ACC112 (cell line): Measurements from ENCODE around the gene MYCBP2.
A peak's percentile ranks its signal among the peaks of the same experiment; 100 is the strongest.

Experiments
- H2AFZ ChIP-seq: fragments of 200-600 bp; sonication (generic); one replicate; pipeline ENCODE4 v1.6.0; 2017; ENCODE audit warnings: antibody characterized with exemption, low read length; ENCODE audit not compliant: unreplicated experiment
- H3K27ac ChIP-seq: fragments of 200-600 bp; sonication (generic); 2 replicates; pipeline ENCODE4 v1.5.1; 2014; ENCODE audit warnings: low read depth, mild to moderate bottlenecking, antibody characterized with exemption, low read length, moderate library complexity
- H3K27me3 ChIP-seq: fragments of 200-600 bp; sonication (generic); 2 replicates; pipeline ENCODE4 v1.6.1; 2014; ENCODE audit warnings: mild to moderate bottlenecking, antibody characterized with exemption, low read length, moderate library complexity, mixed read lengths; ENCODE audit not compliant: insufficient read depth
- H3K36me3 ChIP-seq: fragments of 200-600 bp; sonication (generic); 2 replicates; pipeline ENCODE4 v1.6.1; 2016; ENCODE audit warnings: mild to moderate bottlenecking, antibody characterized with exemption, low read length, moderate library complexity, mixed read lengths; ENCODE audit not compliant: insufficient read depth
- H3K4me1 ChIP-seq: fragments of 200-600 bp; sonication (generic); one replicate; pipeline ENCODE4 v1.6.1; 2016; ENCODE audit warnings: low read length, mixed read lengths; ENCODE audit not compliant: insufficient read depth, unreplicated experiment, control insufficient read depth
- H3K4me3 ChIP-seq: fragments of 200-600 bp; sonication (generic); 2 replicates; pipeline ENCODE4 v1.5.1; 2014; ENCODE audit warnings: mild to moderate bottlenecking, low read depth, low read length
- H3K79me2 ChIP-seq: fragments of 200-600 bp; sonication (generic); one replicate; pipeline ENCODE4 v1.6.0; 2016; ENCODE audit warnings: low read length; ENCODE audit not compliant: control insufficient read depth, unreplicated experiment, insufficient read depth

The MYCBP2 gene

DNA sequence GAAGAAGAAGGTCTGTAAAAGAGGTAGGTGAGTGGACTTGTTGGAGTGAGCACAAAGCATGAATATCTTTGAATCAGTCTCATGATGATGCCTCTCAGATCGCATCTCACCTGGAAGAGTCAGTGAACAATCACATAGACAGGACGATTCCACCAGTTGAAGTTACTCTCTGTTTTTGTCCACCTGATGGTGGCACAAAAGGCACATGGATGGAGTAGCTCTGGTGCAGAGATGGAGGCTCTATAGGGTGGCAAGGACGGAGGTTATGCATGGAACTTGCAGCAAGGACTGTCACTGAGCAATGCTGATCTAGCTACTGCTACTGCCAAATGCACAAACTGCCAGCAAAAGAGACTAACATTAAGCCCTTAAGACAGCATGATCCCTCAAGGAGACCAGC, 10.3 kb upstream of the MYCBP2 start:
- H3K79me2 ChIP-seq, result no peaks in the 10 kb centered on the region
- H3K27ac ChIP-seq, result no peak overlapping the region
- no peak overlapping the region for H2AFZ ChIP-seq
- peaks cover 12% of the 10 kb centered on the region for H3K27me3 ChIP-seq
- H3K36me3 ChIP-seq, result no peaks in the 10 kb centered on the region
- H3K4me3 ChIP-seq, result no peak overlapping the region
- H3K4me1 ChIP-seq, result no peaks in the 10 kb centered on the region

DNA sequence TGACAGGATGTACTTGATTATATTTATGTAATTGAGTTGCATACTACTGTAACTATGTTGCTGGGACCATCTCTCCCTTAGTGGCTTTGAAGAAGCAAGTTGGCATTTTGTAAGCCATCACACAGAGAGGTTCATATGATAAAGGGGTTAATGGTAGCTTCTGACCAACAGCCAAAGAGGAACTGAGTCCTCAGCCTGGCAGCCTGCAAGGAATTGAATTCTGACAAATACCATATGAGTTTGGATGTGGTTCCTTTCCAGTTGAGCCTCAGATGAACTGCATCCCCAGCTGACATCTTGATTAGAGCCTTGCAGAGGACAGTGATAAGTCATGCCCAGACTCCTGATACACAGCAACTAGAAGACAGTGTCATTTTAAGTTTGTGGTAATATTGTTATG, 8.6 kb upstream of the MYCBP2 start:
- H3K4me1 ChIP-seq, result no peaks in the 10 kb centered on the region
- no peak overlapping the region for H3K4me3 ChIP-seq
- H3K36me3 ChIP-seq, result no peaks in the 10 kb centered on the region
- H2AFZ ChIP-seq, result no peak overlapping the region
- H3K27ac ChIP-seq, result no peak overlapping the region
- no peaks in the 10 kb centered on the region for H3K79me2 ChIP-seq
- peaks cover 12% of the 10 kb centered on the region for H3K27me3 ChIP-seq

DNA sequence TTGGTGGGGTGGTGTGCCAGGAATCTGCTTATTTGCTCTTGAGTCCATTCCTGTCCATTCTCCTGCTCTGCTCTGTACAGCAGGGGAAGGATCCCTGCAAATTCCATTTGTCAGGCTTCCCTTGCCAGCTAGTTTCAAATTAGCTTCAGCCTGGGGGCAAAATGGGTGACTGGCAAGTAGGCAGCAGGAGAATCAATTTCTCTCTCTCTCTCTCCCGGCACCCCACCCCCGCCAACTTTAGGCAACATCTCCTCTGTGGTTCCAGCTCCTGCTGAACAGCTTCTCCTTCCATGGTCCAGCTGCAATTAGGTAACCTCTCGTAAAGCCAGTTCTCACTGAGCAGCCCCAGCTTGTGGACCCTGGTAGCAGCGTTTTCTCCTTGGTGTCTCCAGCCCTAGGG, 6.7 kb upstream of the MYCBP2 start:
- H3K27ac ChIP-seq, result no peak overlapping the region
- no peaks in the 10 kb centered on the region for H3K79me2 ChIP-seq
- H3K4me3 ChIP-seq, result no peak overlapping the region
- H3K27me3 ChIP-seq, result peaks cover 6% of the 10 kb centered on the region
- no peaks in the 10 kb centered on the region for H3K4me1 ChIP-seq
- no peak overlapping the region for H2AFZ ChIP-seq
- no peaks in the 10 kb centered on the region for H3K36me3 ChIP-seq

DNA sequence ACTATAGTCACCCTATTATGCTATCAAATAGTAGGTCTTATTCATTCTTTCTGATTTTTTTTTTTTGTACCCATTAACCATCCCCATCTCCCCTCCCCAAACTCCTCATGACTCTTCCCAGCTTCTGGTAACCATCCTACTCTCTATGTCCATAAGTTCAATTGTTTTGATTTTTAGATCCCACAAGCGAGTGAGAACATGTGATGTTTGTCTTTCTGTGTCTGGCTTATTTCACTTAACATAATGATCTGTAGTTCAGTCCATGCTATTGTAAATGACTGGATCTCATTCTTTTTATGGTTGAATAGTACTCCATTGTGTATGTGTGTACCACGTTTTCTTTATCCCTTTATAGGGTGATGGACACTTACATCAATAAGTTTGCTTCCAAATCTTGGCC, 4.5 kb upstream of the MYCBP2 start:
- H3K4me3 ChIP-seq, result no peak overlapping the region
- no peak overlapping the region for H2AFZ ChIP-seq
- 0 out of 2 replicates have a peak, but pooled peaks cover 3% of the 10 kb centered on the region for H3K27me3 ChIP-seq
- no peak overlapping the region for H3K27ac ChIP-seq
- H3K4me1 ChIP-seq, result no peaks in the 10 kb centered on the region
- H3K79me2 ChIP-seq, result peaks cover 4% of the 10 kb centered on the region
- H3K36me3 ChIP-seq, result no peaks in the 10 kb centered on the region

DNA sequence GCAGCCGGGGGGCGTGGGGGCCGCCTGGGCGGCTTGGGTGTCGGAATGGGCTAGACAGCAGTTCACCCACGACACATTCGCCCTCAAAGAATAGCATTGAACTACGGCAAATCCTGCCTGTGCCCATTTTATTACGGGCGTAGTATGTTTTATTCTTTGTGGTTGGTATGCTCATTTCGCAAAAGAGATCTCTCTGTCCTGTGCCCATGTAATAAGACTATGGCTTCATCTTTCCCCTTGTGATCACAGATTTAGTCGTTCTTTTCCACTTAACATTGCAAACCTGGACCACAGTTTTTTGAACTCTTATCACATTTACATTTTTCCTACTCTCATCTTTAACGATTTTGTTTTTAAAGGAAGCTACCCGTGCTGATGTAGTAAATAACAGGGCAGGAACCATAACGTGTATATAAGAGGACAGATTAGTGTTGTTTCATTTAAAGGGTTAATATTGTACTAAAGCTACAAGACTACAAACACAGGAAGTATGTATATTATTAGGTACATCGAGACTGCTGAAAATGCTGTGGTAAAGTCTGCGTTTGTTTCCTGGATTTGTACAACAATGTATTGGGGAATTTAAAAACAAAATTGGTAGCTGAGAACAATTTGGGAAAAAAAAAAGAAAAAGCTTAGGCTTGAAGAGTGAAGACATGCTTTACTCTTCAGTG, 3.2 kb upstream of the MYCBP2 start:
- no peaks in the 10 kb centered on the region for H3K36me3 ChIP-seq
- H3K4me1 ChIP-seq, result no peaks in the 10 kb centered on the region
- H3K79me2 ChIP-seq, result peaks cover 18% of the 10 kb centered on the region
- H3K27me3 ChIP-seq, result no peaks in the 10 kb centered on the region
- H2AFZ ChIP-seq, result peak overlapping the region; percentile 96
- peak overlapping the region; percentile 83 for H3K4me3 ChIP-seq
- peak overlapping the region; percentile 47 for H3K27ac ChIP-seq

DNA sequence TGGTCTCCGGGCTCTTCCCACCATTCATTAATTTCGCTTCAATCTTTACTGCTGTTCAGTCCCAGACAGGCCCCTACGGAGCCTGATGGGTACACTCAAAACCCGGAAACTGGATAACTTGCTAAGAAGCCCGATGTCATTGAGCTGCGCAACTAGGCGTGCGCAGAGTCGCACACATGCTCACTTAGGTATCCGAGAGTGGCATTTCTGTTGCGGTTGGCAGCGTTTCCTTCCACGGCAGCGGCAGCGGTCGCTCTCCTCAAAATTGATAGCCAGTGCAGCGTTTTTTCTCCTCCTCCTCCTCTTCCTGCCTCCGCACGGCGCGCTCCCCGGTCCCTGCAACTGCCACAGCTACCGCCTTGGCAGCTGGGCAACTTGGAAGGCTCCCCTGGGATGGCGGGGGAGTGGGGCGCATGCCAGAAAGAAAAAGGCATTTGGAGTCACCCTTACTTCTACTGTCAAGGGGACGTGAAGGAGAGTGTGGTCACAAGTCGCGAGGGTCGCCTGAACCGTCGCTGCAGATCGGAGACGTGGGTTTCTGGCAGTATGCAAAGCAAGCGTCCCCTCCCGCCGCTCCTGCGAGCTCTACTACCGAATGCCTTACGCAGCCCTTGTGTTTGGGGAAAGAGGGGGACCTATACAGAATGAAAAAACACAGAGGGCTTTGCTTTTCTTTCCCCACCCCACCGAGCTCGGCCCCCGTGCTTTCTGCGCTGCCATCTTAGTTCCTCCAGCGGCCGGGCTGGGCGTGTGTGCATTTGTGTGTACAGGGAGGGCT, 2.4 kb upstream of the MYCBP2 start:
- H3K79me2 ChIP-seq, result peaks cover 25% of the 10 kb centered on the region
- peaks cover 3% of the 10 kb centered on the region for H3K4me1 ChIP-seq
- H3K27me3 ChIP-seq, result no peaks in the 10 kb centered on the region
- H3K36me3 ChIP-seq, result no peaks in the 10 kb centered on the region
- peak overlapping the region; percentile 96 for H2AFZ ChIP-seq
- H3K27ac ChIP-seq, result peak overlapping the region; percentile 47
- peak overlapping the region; percentile 83 for H3K4me3 ChIP-seq

DNA sequence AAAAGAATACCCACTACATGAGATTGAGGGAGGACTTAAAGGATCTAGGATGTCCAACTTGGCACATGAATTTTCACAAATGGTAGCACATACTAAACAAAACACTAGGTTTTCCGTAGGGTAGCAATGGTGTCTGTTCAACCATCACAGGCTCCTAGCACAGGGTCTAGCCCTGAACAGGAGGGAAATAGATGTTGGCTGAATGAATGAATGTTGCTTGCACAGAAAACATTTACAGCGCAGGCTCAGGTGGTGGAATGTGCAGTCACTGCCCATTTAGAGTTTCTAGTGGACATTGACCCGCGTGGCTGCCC, 1.9 kb upstream of the MYCBP2 start:
- Histone ChIP-seq H3K79me2 (peaks cover 30% of the 10 kb centered on the region), H2AFZ (peak overlapping the region; percentile 60), H3K36me3 (no peaks in the 10 kb centered on the region), H3K4me3 (peak overlapping the region; percentile 83), H3K27me3 (no peaks in the 10 kb centered on the region), H3K27ac (peak overlapping the region; percentile 47), H3K4me1 (peaks cover 9% of the 10 kb centered on the region)

DNA sequence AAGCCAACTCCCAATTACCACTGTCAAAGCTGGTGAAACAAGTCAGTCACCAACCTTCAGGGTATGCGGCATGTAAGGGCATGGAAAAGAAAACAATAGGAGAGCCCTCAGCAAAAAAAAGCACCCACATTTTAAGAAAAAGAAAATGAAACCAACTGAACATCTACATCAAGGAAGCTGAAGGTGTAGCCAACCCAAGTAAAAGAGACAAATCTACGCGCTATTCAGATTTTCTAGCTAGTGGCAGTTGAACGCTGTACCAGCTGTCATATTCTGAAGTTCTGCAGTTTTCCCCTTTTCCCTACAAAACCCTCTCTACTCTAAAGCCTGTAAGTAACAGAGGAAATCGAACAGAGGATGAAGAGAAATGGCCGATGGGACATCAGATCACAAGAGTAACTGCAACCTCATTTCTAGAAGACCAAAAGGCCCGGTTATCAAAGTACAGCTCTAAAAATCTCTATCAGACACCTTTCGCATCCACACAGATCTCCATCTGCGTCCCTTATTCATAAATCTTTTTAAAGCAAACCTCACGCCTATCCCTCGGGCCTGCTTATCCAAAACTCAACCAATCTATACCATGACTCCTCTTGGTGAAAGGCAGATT, 1.4 kb downstream of the MYCBP2 start:
- no peaks in the 10 kb centered on the region for H3K27me3 ChIP-seq
- peaks cover 12% of the 10 kb centered on the region for H3K4me1 ChIP-seq
- H3K27ac ChIP-seq, result peak overlapping the region; percentile 47
- peak overlapping the region; percentile 89 for H3K4me3 ChIP-seq
- H3K79me2 ChIP-seq, result peaks cover 63% of the 10 kb centered on the region
- H3K36me3 ChIP-seq, result no peaks in the 10 kb centered on the region
- H2AFZ ChIP-seq, result peak overlapping the region; percentile 83

DNA sequence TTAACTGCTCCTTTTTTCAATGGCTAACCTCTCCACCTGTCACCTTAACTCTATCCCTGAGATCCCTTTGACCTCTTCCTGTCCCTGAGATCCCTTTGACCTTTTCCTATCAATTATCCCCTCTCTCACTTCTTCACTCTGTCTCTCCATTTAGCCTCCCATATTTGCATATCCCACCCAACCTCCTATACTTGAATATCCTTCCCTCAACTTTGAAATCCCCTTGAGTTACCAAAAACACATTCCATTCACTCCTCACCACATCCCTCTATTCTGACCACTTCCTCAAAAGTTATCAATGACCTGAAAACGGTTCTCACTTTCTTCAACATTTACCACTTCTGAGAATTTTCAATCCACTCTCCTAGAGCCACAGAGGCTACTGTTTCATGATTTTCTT, 3.0 kb downstream of the MYCBP2 start:
- no peak overlapping the region for H2AFZ ChIP-seq
- peak overlapping the region; percentile 89; the same call in 1 of the 2 replicates for H3K4me3 ChIP-seq
- H3K27me3 ChIP-seq, result no peaks in the 10 kb centered on the region
- H3K27ac ChIP-seq, result no peak overlapping the region
- H3K79me2 ChIP-seq, result peaks cover 79% of the 10 kb centered on the region
- no peaks in the 10 kb centered on the region for H3K36me3 ChIP-seq
- peaks cover 12% of the 10 kb centered on the region for H3K4me1 ChIP-seq

DNA sequence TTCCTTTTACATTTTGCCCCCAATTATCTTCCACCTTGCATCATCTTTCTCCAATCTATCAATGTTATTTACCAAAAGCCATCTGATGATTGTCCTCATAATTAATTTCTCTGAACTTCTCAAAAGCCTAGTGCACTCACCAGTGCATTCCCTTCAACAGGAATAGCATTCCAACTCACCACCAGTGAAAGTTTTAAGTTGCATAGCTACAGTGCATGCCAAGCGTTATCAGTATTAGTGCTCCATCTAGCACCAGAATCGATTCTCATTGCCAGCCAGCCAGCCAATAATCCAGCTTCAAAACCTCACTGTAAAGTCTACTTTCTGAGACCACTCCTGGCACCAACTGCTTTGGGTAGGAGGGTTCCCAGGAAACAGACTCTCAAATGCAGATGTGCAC, 7.4 kb downstream of the MYCBP2 start:
- Histone ChIP-seq H3K4me1 (peaks cover 11% of the 10 kb centered on the region), H3K36me3 (no peaks in the 10 kb centered on the region), H3K27ac (no peak overlapping the region)

DNA sequence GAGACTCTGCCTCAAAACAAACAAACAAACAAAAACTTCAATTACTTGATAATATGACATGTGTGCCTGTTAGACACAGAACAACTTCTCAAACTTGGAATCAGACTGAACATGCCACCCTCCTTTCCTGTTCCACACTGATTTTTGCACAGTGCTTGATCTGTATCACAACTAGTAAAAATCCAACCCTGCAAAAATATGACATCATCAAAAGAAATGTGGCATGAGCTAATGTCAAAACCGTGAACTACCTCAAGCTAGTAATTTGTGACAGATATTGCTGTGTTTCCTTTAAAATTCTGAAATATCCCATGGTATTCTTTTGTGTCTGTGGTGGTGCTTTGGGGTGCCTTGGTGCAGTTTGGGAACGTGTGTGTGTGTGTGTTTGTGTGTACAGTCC, 8.2 kb downstream of the MYCBP2 start:
- Histone ChIP-seq H2AFZ (no peak overlapping the region), H3K27me3 (no peaks in the 10 kb centered on the region), H3K27ac (no peak overlapping the region), H3K36me3 (no peaks in the 10 kb centered on the region), H3K4me3 (no peak overlapping the region), H3K79me2 (peaks cover 91% of the 10 kb centered on the region), H3K4me1 (peaks cover 3% of the 10 kb centered on the region)

More for the DNA sequence above, 7.4 kb downstream of the MYCBP2 start:
- Histone ChIP-seq H3K4me3 (no peak overlapping the region), H3K27me3 (no peaks in the 10 kb centered on the region), H2AFZ (no peak overlapping the region), H3K79me2 (peaks cover 91% of the 10 kb centered on the region)
